ENCODE measurements around the gene CTPS1.

The CTPS1 gene

DNA sequence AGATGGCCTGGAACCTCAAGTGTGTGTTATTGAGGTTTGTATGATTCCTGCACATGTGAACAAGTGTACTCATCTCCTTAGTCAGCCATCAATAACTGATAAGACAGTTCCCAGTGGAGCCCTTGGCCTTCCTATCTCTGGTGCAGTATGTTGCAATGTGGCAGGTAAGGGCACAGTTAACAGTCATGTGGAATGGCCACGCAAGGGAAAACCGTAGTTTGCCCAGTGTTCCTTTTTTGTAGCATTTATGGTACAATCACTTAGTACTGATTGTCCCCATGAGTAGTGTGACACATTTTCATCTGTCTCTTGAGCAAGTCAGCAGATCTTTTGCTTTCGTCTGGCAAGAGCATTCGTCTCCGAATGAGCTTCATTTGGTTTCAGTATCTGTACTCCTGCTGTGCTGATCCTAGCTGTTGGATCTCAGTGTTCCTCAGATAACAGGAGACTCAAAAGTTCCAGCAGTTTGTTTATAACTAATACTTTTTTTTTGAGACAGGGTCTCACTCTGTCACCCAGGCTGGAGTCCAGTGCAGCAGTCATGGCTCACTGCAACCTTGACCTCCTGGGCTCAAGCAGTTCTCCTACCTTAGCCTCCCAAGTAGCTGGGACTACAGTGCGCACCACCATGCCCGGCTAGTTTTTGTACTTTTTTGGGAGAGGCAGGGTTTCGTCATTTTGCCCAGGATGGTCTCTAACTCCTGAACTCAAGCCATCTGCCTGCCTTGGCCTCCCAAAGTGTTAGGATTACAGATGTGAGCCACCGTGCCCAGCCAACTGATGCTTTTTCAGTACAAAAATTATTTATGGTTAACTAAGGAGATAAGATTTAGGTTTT is 8.2 kb downstream of the CTPS1 start:
- DNase-seq (ENCODE audit: extremely low read depth, low read depth): no peak
- TF ChIP-seq, protein P1, sequence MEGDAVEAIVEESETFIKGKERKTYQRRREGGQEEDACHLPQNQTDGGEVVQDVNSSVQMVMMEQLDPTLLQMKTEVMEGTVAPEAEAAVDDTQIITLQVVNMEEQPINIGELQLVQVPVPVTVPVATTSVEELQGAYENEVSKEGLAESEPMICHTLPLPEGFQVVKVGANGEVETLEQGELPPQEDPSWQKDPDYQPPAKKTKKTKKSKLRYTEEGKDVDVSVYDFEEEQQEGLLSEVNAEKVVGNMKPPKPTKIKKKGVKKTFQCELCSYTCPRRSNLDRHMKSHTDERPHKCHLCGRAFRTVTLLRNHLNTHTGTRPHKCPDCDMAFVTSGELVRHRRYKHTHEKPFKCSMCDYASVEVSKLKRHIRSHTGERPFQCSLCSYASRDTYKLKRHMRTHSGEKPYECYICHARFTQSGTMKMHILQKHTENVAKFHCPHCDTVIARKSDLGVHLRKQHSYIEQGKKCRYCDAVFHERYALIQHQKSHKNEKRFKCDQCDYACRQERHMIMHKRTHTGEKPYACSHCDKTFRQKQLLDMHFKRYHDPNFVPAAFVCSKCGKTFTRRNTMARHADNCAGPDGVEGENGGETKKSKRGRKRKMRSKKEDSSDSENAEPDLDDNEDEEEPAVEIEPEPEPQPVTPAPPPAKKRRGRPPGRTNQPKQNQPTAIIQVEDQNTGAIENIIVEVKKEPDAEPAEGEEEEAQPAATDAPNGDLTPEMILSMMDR (IDR thresholded peaks at IDR 0.05; ENCODE audit: low read depth, low read length): no peak

DNA sequence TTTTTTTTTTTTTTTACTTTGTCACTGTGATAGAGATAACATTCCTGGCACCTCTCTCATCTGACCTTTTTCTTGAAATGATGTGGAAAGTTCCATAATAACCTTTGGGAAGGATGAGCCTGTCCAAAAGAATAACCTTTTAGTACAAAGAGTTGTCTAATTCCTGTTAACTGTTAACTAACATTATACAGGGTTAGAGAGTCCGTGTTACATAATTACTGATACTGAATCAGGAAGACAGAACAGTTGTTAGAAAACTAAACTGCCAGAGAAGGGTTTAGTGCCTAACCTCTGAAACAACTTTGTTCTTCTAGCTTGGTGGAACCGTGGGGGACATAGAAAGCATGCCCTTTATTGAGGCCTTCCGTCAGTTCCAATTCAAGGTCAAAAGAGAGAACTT is 8.8 kb downstream of the CTPS1 start:
- no peak for DNase-seq (ENCODE audit: extremely low read depth, low read depth)
- TF ChIP-seq, protein P1 (IDR thresholded peaks at IDR 0.05; ENCODE audit: low read depth, low read length): no peak

DNA sequence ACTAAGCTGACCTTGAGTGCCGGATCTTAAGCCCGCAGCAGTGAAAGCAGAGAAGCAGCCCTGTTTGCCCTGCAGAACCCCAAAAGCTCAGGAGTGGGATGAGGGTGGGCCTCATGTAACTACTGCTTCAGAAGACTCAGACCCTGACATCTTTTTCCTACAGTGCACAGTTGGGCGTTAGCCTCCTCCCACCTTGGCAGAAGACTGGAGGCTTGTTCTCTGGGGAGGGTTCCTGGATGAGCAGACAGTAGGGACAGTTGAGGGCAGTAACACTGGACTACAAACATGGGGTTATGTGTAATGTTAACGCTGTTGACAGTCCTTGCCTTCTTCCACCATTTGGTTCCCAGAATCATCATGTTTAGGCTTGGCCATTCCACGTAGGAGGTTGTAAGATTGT is 9.6 kb downstream of the CTPS1 start:
- TF ChIP-seq, protein P1 (IDR thresholded peaks at IDR 0.05; ENCODE audit: low read depth, low read length): no peak

DNA sequence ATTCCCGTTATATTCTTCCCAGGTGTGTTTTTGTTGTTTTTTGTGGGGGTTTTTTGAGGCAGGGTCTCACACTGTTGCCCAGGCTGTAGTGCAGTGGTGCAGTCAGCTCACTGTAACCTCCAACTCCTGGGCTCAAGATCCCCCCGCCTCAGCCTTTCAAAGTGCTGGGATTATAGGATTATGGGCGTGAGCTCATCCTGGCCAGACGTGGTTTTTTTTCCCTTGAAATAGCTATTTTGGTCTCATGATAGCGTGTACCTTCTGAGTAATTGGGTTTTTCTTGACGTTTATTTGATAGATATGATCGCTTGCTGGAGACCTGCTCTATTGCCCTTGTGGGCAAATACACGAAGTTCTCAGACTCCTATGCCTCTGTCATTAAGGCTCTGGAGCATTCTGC is 17.6 kb downstream of the CTPS1 start:
- TF ChIP-seq, protein P1 (IDR thresholded peaks at IDR 0.05; ENCODE audit: low read depth, low read length): no peak
- DNase-seq (ENCODE audit: extremely low read depth, low read depth): no peak

More for the DNA sequence above, 9.6 kb downstream of the CTPS1 start:
- DNase-seq (ENCODE audit: extremely low read depth, low read depth): no peak

DNA sequence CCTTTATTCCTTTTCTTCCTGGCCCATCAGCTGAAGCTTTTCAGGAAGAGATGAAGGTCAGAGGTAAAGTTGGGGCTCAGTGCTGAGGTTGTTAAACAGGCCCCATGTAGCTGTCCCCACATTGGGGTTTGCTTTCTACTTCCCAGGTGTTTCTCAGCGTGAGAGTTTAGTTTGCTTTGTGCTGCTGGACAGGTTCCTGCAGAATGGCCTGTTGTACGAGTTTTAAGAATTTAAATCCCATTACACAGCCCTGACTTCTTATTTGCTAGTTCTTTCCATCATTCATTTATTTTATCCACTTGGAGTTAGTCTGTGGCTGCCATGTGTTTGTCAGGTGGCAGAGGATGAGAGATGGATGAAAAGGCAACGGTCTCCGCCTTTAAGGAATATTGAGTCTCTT is 19.2 kb downstream of the CTPS1 start:
- TF ChIP-seq, protein P1 (IDR thresholded peaks at IDR 0.05; ENCODE audit: low read depth, low read length): no peak
- no peak for DNase-seq (ENCODE audit: extremely low read depth, low read depth)

DNA sequence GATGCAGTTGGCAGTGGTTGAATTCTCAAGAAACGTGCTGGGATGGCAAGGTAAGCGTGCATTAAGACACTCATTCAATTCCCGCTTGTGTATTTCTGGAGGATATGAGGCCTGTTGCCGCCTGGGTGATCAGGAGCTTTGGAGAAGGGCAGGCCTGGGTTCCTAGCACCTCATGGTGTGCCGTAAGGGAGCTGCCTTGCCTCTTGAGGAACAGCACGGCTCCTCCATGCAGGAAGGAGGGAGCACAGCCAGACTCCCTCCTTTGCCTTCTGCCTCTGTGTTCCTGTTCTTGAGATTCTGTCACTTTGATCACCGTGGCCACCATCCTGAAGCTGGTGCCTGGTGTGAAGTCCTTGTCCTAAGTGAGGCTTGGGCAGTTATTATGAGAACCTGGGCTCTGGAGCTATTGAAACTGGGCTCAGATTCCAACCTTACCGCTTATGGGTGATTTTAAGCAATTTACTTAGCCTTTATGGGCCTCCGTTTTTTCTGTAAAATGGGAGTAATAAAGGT is 23.7 kb downstream of the CTPS1 start:
- DNase-seq (ENCODE audit: extremely low read depth, low read depth): no peak
- TF ChIP-seq, protein P1 (IDR thresholded peaks at IDR 0.05; ENCODE audit: low read depth, low read length): no peak

DNA sequence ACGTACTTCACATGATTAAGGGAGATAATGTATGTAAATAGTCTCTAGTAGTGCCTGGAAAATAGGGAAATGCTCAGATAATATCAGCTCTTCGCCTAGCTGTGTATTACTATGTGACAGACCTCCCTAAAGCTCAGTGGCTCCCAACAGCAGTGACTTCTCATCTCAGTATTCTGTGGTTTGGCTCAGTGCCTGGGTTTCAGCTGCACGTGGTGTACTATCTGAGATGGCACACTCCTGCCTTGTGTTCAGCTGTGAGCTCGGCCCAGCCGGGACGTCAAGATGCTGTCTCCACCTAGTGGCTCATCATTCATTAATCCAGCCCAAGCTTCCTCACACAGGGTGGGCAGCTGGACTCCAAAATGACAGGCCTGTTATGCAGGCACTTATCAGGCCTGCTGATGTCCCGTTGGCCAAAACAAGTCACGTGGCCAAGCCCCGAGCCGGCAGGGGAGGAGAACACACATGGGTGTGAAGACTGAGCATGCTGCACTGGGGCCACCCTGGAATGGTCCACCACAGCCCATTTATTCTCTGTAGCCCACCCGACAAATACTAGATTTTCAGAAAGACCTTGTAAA is 24.2 kb downstream of the CTPS1 start:
- TF ChIP-seq, protein P1 (IDR thresholded peaks at IDR 0.05; ENCODE audit: low read depth, low read length): peak; percentile 60
- DNase-seq (ENCODE audit: extremely low read depth, low read depth): peak; percentile 96
